ENCODE data around the gene EPHA4.

Gene EPHA4

GRCh38 chr2:221466744-221467143 lies 105.4 kb downstream of the EPHA4 start:
- H2BK5ac ChIP-seq (ENCODE audit: low read depth, low read length, poor library complexity, severe bottlenecking): no peak overlapping the region
- no peak overlapping the region for H2BK12ac ChIP-seq (ENCODE audit: low read length in 2 of 2)
- peaks cover 31% of the 10 kb centered on the region for H3K79me1 ChIP-seq (replicated peaks; ENCODE audit: low read length, poor library complexity, severe bottlenecking)
- H3K36me3 ChIP-seq (ENCODE audit: control insufficient read depth in 1 of 2, insufficient read depth in 2 of 2, low read depth in 1 of 2, low read length in 2 of 2): no peaks in the 10 kb centered on the region
- no peak overlapping the region for H3K4me3 ChIP-seq (ENCODE audit: insufficient read depth in 1 of 2, low read depth in 1 of 2, low read length in 2 of 2)
- H4K8ac ChIP-seq (ENCODE audit: low read length): no peak overlapping the region
- no peak overlapping the region for H4K91ac ChIP-seq (ENCODE audit: low read length)
- H3K4me2 ChIP-seq (ENCODE audit: low read length, poor library complexity, severe bottlenecking): no peak overlapping the region
- no peak overlapping the region for H3K9ac ChIP-seq (ENCODE audit: low read length)
- no peaks in the 10 kb centered on the region for H3K27me3 ChIP-seq (ENCODE audit: control insufficient read depth in 1 of 2, insufficient read depth in 1 of 2, low read length in 2 of 2)
- H3K27ac ChIP-seq (ENCODE audit: low read length, poor library complexity, severe bottlenecking): no peak overlapping the region
- H3K4ac ChIP-seq (ENCODE audit: low read depth in 1 of 2, low read length in 2 of 2): no peak overlapping the region
- no peaks in the 10 kb centered on the region for H3K9me3 ChIP-seq (ENCODE audit: control insufficient read depth, low read length)
- H3K4me1 ChIP-seq (ENCODE audit: control insufficient read depth, insufficient read depth, low read depth, low read length): peaks cover 4% of the 10 kb centered on the region
- no peak overlapping the region for H2AFZ ChIP-seq (ENCODE audit: low read depth, low read length)
- no peak overlapping the region for H2BK15ac ChIP-seq (ENCODE audit: low read depth, poor library complexity, severe bottlenecking)
- H3K23ac ChIP-seq (ENCODE audit: low read length in 2 of 2): no peak overlapping the region
- H2BK120ac ChIP-seq (ENCODE audit: low read depth, low read length): no peak overlapping the region
- no peak overlapping the region for H3K14ac ChIP-seq (ENCODE audit: low read length in 2 of 2)
- H2AK5ac ChIP-seq (ENCODE audit: low read length, severe bottlenecking): no peak overlapping the region
- no peak overlapping the region for H3K18ac ChIP-seq (ENCODE audit: low read depth in 1 of 2, low read length in 2 of 2)
- DNase-seq: no peak
- WGBS: 88% methylated on average over 5 of the region's 5 CpGs

- H4K8ac ChIP-seq (ENCODE audit: low read length): no peak overlapping the region
- H3K4me3 ChIP-seq (ENCODE audit: insufficient read depth in 1 of 2, low read depth in 1 of 2, low read length in 2 of 2): no peak overlapping the region
- no peak overlapping the region for H3K27ac ChIP-seq (ENCODE audit: low read length, poor library complexity, severe bottlenecking)
- H3K23ac ChIP-seq (ENCODE audit: low read length in 2 of 2): no peak overlapping the region
- no peak overlapping the region for H2BK12ac ChIP-seq (ENCODE audit: low read length in 2 of 2)
- no peak overlapping the region for H2BK15ac ChIP-seq (ENCODE audit: low read depth, poor library complexity, severe bottlenecking)
- no peak overlapping the region for H3K18ac ChIP-seq (ENCODE audit: low read depth in 1 of 2, low read length in 2 of 2)
- peaks cover 31% of the 10 kb centered on the region for H3K79me1 ChIP-seq (replicated peaks; ENCODE audit: low read length, poor library complexity, severe bottlenecking)
- DNase-seq: no peak
- no peak overlapping the region for H2BK120ac ChIP-seq (ENCODE audit: low read depth, low read length)
- no peaks in the 10 kb centered on the region for H3K27me3 ChIP-seq (ENCODE audit: control insufficient read depth in 1 of 2, insufficient read depth in 1 of 2, low read length in 2 of 2)
- H2AFZ ChIP-seq (ENCODE audit: low read depth, low read length): no peak overlapping the region
- 93% methylated on average over 11 of the region's 11 CpGs for WGBS
- no peak overlapping the region for H3K14ac ChIP-seq (ENCODE audit: low read length in 2 of 2)
- H2AK5ac ChIP-seq (ENCODE audit: low read length, severe bottlenecking): no peak overlapping the region
- H3K36me3 ChIP-seq (ENCODE audit: control insufficient read depth in 1 of 2, insufficient read depth in 2 of 2, low read depth in 1 of 2, low read length in 2 of 2): no peaks in the 10 kb centered on the region
- no peak overlapping the region for H3K9ac ChIP-seq (ENCODE audit: low read length)
- peaks cover 4% of the 10 kb centered on the region for H3K4me1 ChIP-seq (ENCODE audit: control insufficient read depth, insufficient read depth, low read depth, low read length)
- H3K4me2 ChIP-seq (ENCODE audit: low read length, poor library complexity, severe bottlenecking): no peak overlapping the region
- H3K9me3 ChIP-seq (ENCODE audit: control insufficient read depth, low read length): no peaks in the 10 kb centered on the region
- H2BK5ac ChIP-seq (ENCODE audit: low read depth, low read length, poor library complexity, severe bottlenecking): no peak overlapping the region
- H4K91ac ChIP-seq (ENCODE audit: low read length): no peak overlapping the region
- no peak overlapping the region for H3K4ac ChIP-seq (ENCODE audit: low read depth in 1 of 2, low read length in 2 of 2)
Observed at GRCh38 chr2:221465776-221466175, 106.3 kb downstream of the EPHA4 start.

- no peak for DNase-seq
- Histone ChIP-seq H2AFZ (ENCODE audit: low read depth, low read length) (no peak overlapping the region), H3K4me3 (ENCODE audit: insufficient read depth in 1 of 2, low read depth in 1 of 2, low read length in 2 of 2) (no peak overlapping the region), H2AK5ac (ENCODE audit: low read length, severe bottlenecking) (no peak overlapping the region), H2BK15ac (ENCODE audit: low read depth, poor library complexity, severe bottlenecking) (no peak overlapping the region), H3K9ac (ENCODE audit: low read length) (no peak overlapping the region), H3K79me1 (replicated peaks; ENCODE audit: low read length, poor library complexity, severe bottlenecking) (peaks cover 34% of the 10 kb centered on the region), H2BK120ac (ENCODE audit: low read depth, low read length) (no peak overlapping the region), H3K27me3 (ENCODE audit: control insufficient read depth in 1 of 2, insufficient read depth in 1 of 2, low read length in 2 of 2) (no peaks in the 10 kb centered on the region), H3K4me1 (ENCODE audit: control insufficient read depth, insufficient read depth, low read depth, low read length) (peaks cover 4% of the 10 kb centered on the region), H2BK12ac (ENCODE audit: low read length in 2 of 2) (no peak overlapping the region), H3K4ac (ENCODE audit: low read depth in 1 of 2, low read length in 2 of 2) (no peak overlapping the region), H3K18ac (ENCODE audit: low read depth in 1 of 2, low read length in 2 of 2) (no peak overlapping the region), H4K8ac (ENCODE audit: low read length) (no peak overlapping the region), H4K91ac (ENCODE audit: low read length) (no peak overlapping the region), H3K14ac (ENCODE audit: low read length in 2 of 2) (no peak overlapping the region), H3K27ac (ENCODE audit: low read length, poor library complexity, severe bottlenecking) (no peak overlapping the region), H2BK5ac (ENCODE audit: low read depth, low read length, poor library complexity, severe bottlenecking) (no peak overlapping the region), H3K23ac (ENCODE audit: low read length in 2 of 2) (no peak overlapping the region), H3K36me3 (ENCODE audit: control insufficient read depth in 1 of 2, insufficient read depth in 2 of 2, low read depth in 1 of 2, low read length in 2 of 2) (no peaks in the 10 kb centered on the region), H3K4me2 (ENCODE audit: low read length, poor library complexity, severe bottlenecking) (no peak overlapping the region), H3K9me3 (ENCODE audit: control insufficient read depth, low read length) (no peaks in the 10 kb centered on the region)
- WGBS: 95% methylated on average over 2 of the region's 2 CpGs
Observed at GRCh38 chr2:221464971-221465370, 107.1 kb downstream of the EPHA4 start.

- DNase-seq: no peak
- Histone ChIP-seq H3K79me1 (replicated peaks; ENCODE audit: low read length, poor library complexity, severe bottlenecking) (peaks cover 37% of the 10 kb centered on the region), H3K4me1 (ENCODE audit: control insufficient read depth, insufficient read depth, low read depth, low read length) (peaks cover 4% of the 10 kb centered on the region), H2BK5ac (ENCODE audit: low read depth, low read length, poor library complexity, severe bottlenecking) (no peak overlapping the region), H3K36me3 (ENCODE audit: control insufficient read depth in 1 of 2, insufficient read depth in 2 of 2, low read depth in 1 of 2, low read length in 2 of 2) (peaks cover 0 to 2% of the 10 kb centered on the region in 2 experiments), H3K23ac (ENCODE audit: low read length in 2 of 2) (no peak overlapping the region), H2AK5ac (ENCODE audit: low read length, severe bottlenecking) (no peak overlapping the region), H2AFZ (ENCODE audit: low read depth, low read length) (no peak overlapping the region), H3K4me2 (ENCODE audit: low read length, poor library complexity, severe bottlenecking) (no peak overlapping the region), H3K9me3 (ENCODE audit: control insufficient read depth, low read length) (no peaks in the 10 kb centered on the region), H3K4ac (ENCODE audit: low read depth in 1 of 2, low read length in 2 of 2) (no peak overlapping the region), H4K91ac (ENCODE audit: low read length) (no peak overlapping the region), H2BK120ac (ENCODE audit: low read depth, low read length) (no peak overlapping the region), H3K18ac (ENCODE audit: low read depth in 1 of 2, low read length in 2 of 2) (no peak overlapping the region), H3K27me3 (ENCODE audit: control insufficient read depth in 1 of 2, insufficient read depth in 1 of 2, low read length in 2 of 2) (no peaks in the 10 kb centered on the region), H3K4me3 (ENCODE audit: insufficient read depth in 1 of 2, low read depth in 1 of 2, low read length in 2 of 2) (no peak overlapping the region), H2BK15ac (ENCODE audit: low read depth, poor library complexity, severe bottlenecking) (no peak overlapping the region), H2BK12ac (ENCODE audit: low read length in 2 of 2) (no peak overlapping the region), H3K9ac (ENCODE audit: low read length) (no peak overlapping the region), H3K27ac (ENCODE audit: low read length, poor library complexity, severe bottlenecking) (no peak overlapping the region), H4K8ac (ENCODE audit: low read length) (no peak overlapping the region), H3K14ac (ENCODE audit: low read length in 2 of 2) (no peak overlapping the region)
- WGBS: 95% methylated on average over 3 of the region's 3 CpGs
Observed at GRCh38 chr2:221463241-221463896, 108.7 kb downstream of the EPHA4 start.
